ENCODE results near the gene LETMD1. TPM values are rescaled to one million over a fixed set of nuclear protein-coding genes. Genes with fewer than 3 reads are reported as not detected.

The LETMD1 gene
- total and polyA plus RNA-seq, 9 of the 15 experiments (the other 6 are each of a cell fraction or from before 2014, with no cell fraction given): 58.7 to 163 (median 75.4) TPM

GRCh38 chr12:51025836-51026638 is 22.1 kb upstream of the LETMD1 start, which contains the start of gene SLC11A2 (continued):
- TF ChIP-seq, protein P1, sequence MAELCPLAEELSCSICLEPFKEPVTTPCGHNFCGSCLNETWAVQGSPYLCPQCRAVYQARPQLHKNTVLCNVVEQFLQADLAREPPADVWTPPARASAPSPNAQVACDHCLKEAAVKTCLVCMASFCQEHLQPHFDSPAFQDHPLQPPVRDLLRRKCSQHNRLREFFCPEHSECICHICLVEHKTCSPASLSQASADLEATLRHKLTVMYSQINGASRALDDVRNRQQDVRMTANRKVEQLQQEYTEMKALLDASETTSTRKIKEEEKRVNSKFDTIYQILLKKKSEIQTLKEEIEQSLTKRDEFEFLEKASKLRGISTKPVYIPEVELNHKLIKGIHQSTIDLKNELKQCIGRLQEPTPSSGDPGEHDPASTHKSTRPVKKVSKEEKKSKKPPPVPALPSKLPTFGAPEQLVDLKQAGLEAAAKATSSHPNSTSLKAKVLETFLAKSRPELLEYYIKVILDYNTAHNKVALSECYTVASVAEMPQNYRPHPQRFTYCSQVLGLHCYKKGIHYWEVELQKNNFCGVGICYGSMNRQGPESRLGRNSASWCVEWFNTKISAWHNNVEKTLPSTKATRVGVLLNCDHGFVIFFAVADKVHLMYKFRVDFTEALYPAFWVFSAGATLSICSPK (IDR thresholded peaks at IDR 0.05; ENCODE audit: borderline replicate concordance): no peak
- TF ChIP-seq RAD51 (IDR thresholded peaks at IDR 0.05; ENCODE audit: borderline replicate concordance, low read depth) (peak; percentile 78; the same call in 1 of the 2 replicates), YY1 (IDR thresholded peaks at IDR 0.05; ENCODE audit: borderline replicate concordance in 1 of 3, control insufficient read depth in 1 of 3, extremely low read depth in 1 of 3, insufficient read depth in 3 of 3, insufficient read length in 1 of 3, insufficient replicate concordance in 2 of 3, low read depth in 1 of 3, low read length in 2 of 3) (peak; percentile 35 to 87 (median 51)), ZBTB17 (CRISPR knock-in tag; IDR thresholded peaks at IDR 0.05) (no peak; the same call in 1 of the 2 replicates), REST (IDR thresholded peaks at IDR 0.05; ENCODE audit: borderline replicate concordance) (peak; percentile 32), REST (CRISPR knock-in tag; IDR thresholded peaks at IDR 0.05; ENCODE audit: low read depth) (peak; percentile 30; the same call in 1 of the 2 replicates), GATAD2A (IDR thresholded peaks at IDR 0.05) (peak; percentile 59; the same call in 1 of the 2 replicates), KHSRP (IDR thresholded peaks at IDR 0.05) (no peak), RBM22 (IDR thresholded peaks at IDR 0.05; ENCODE audit: low read depth, low read length, poor library complexity, severe bottlenecking) (peak; percentile 35), NR0B1 (IDR thresholded peaks at IDR 0.05; ENCODE audit: partially characterized antibody) (no peak), SP2 (IDR thresholded peaks at IDR 0.05; ENCODE audit: extremely low read depth, low read depth, low read length, poor library complexity, severe bottlenecking) (peak; percentile 74), NFE2L1 (tag; IDR thresholded peaks at IDR 0.05; ENCODE audit: borderline replicate concordance, low read depth) (no peak), TAF1 (IDR thresholded peaks at IDR 0.05; ENCODE audit: control insufficient read depth, extremely low read depth, insufficient read depth, low read length, severe bottlenecking) (peak; percentile 60), ZNF589 (CRISPR knock-in tag; IDR thresholded peaks at IDR 0.05; ENCODE audit: low read depth) (peak; percentile 48; the same call in 1 of the 2 replicates)

Data from K562 (cell line).